Heart left ventricle (tissue), 16 donors: ENCODE data around the gene KCNC3. TPM values are rescaled to one million over a fixed set of nuclear protein-coding genes. Genes with fewer than 3 reads are reported as not detected.

Experiments used
- ATAC-seq, 4 donors: fragments of 200-7000 bp; cut with Tn5 transposase; one replicate each; pipeline ENCODE4 v1.9.1; 2020 to 2022; ENCODE audit warnings: moderate library complexity in 4 of 4, mild to moderate bottlenecking in 3 of 4, moderate number of reproducible peaks in 1 of 4
- DNase-seq, 5 donors: peaks; one replicate each; pipeline ENCODE4 v3.0.0-alpha.2; 2020
- H3K27ac ChIP-seq, 12 donors: fragments of 200-600 bp; sonication (generic) in 4 of 12; one replicate each; pipeline versions ENCODE4 v1.5.0 to v1.8.0; 2016 to 2022; ENCODE audit warnings: mild to moderate bottlenecking in 2 of 12
- H3K27me3 ChIP-seq, 9 donors: fragments of 200-600 bp; sonication (generic) in 2 of 9; one replicate each; pipeline versions ENCODE4 v1.5.1 to v1.8.0; 2016 to 2022; ENCODE audit warnings: mild to moderate bottlenecking in 3 of 9
- H3K36me3 ChIP-seq, 9 donors: fragments of 200-600 bp; sonication (generic) in 2 of 9; one replicate each; pipeline versions ENCODE4 v1.5.0 to v1.8.0; 2018 to 2022; ENCODE audit warnings: mild to moderate bottlenecking in 2 of 9
- H3K4me1 ChIP-seq, 12 donors: fragments of 200-600 bp; sonication (generic) in 4 of 12; one replicate each; pipeline versions ENCODE4 v1.5.0 to v1.8.0; 2016 to 2022; ENCODE audit warnings: mild to moderate bottlenecking in 3 of 12
- H3K4me3 ChIP-seq, 12 donors: fragments of 200-600 bp; sonication (generic) in 4 of 12; one replicate each; pipeline versions ENCODE4 v1.5.0 to v1.8.0; 2017 to 2022; ENCODE audit warnings: mild to moderate bottlenecking in 9 of 12, moderate library complexity in 4 of 12
- H3K9me3 ChIP-seq, 12 donors: fragments of 200-600 bp; sonication (generic) in 4 of 12; one replicate each; pipeline versions ENCODE4 v1.5.0 to v1.8.0; 2016 to 2022; ENCODE audit warnings: mild to moderate bottlenecking in 1 of 12
- POLR2A ChIP-seq, 2 donors: fragments of 450-650 bp; IDR thresholded peaks; one replicate each; pipeline ENCODE4 v1.6.1; 2017; ENCODE audit warnings: antibody characterized with exemption in 2 of 2, mild to moderate bottlenecking in 2 of 2, moderate library complexity in 2 of 2
- WGBS, 4 donors: extraction: QIAGEN DNeasy Blood & Tissue Kit in 2 of 4; methylation state at CpG; one replicate each; pipeline versions ENCODE4 v1.1.5 to v1.1.7; 2013 to 2018; 5-methylcytosine and 5-hydroxymethylcytosine counted together
- intact Hi-C, 10 donors: fragments of 100-400 bp; cut with DNase I; formaldehyde crosslinking; loops; one replicate each; pipeline versions ENCODE4 v1.11.1 to v1.14.2; 2022
- polyA plus RNA-seq, 2 donors: library from polyadenylated mRNA; stranded (reverse); fragments of 200-250 nt; gene quantifications; one replicate each; pipeline ENCODE4 v1.2.3, GENCODE V29; 2013
- total RNA-seq, 9 donors: library from RNA; depleted of rRNA in 2 of 9; stranded (reverse); fragments of >200 nt in 2 of 9; fragmentation: NEBNext Ultra II Directional in 3 of 9; extraction: Animal tissue kit (Norgen Biotek cat#: 25700) in 3 of 9; gene quantifications; one replicate each; pipeline versions ENCODE4 v1.1.0 to v1.2.4, GENCODE V29; 2016 to 2023
- TF ChIP-seq, protein P1 (sequence below), 12 donors: fragments of 200-600 bp; sonication (generic) in 4 of 12; IDR thresholded peaks; one replicate each; pipeline versions ENCODE4 v1.5.0 to v1.8.0; 2018 to 2022; ENCODE audit warnings: antibody characterized with exemption in 12 of 12, mild to moderate bottlenecking in 5 of 12
- donor health status: ischemic (EF 13 %, LVEDD 7.1; RV severe dilation, severe dysfunction).
- donor health status: healthy with polysubstance abuse.
- donor health status: DM: no; HTN: yes; CAD: no.
- donor health status: DM: no; HTN: no; CAD: no.
- donor health status: ischemic (EF 25% LVEDD 6.9; RV normal size, moderate dysfunction).
- donor health status: ischemic (EF 25% LVEDD 5.7; RV mildly dilated, moderate dysfunction).
- donor health status: healthy.
- donor health status: DM: yes; HTN: yes; CAD: no.
- donor health status: ischemic (EF 35%, LVEDD 5.7; RV mildly dilated, moderate dysfunction).
- donor health status: nonischemic (EF 11% LVEDD 7.7; RV severe dilation, severe dysfunction).
- donor health status: DM: yes; HTN: yes; CAD: no.
- donor health status: PGD.
- donor health status: ischemic (EF 29% LVEDD 5.4; RV normal size, mild dysfunction).
- donor health status: nonischemic (EF 23%, LVEDD 6.1; RV moderate dilation, normal function).

KCNC3 gene
- total and polyA plus RNA-seq, 11 donors, result 0.87 to 4.4 (median 2.5) TPM

DNA sequence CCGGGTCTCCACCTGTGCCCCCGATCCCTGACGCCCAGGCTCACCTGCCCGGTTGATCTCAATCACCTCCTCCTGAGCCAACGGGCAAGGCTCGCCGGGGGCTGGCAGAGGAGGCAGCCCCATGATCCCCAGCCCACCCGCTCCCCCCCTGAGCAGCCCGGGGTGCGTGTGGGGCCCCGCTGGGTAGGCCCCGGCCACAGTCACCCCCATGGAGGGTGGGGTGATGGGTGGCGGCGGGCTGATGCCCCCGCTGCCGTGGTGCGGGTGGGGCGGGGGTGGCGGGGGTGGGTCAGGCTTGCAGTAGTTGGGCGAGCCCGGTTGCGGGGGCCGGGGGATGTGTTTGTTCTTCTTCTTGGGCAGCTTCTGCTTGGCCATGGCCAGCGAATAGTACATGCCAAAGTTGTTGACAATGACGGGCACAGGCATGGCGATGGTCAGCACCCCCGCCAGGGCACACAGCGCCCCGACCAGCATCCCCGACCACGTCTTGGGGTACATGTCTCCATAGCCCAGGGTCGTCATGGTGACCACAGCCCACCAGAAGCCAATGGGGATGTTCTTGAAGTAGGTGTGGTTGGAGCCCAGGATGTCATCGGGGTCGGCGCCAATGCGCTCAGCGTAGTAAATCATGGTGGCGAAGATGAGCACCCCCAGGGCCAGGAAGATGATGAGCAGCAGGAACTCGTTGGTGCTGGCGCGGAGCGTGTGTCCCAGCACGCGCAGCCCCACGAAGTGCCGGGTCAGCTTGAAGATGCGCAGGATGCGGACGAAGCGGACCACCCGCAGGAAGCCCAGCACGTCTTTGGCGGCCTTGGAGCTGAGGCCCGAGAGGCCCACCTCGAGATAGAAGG is 6.0 kb downstream of the KCNC3 start:
- no peak overlapping the region for H3K4me3 ChIP-seq
- H3K4me1 ChIP-seq, result peaks cover 0 to 21% (median 6%) of the 10 kb centered on the region in 12 donors
- DNase-seq, result no peak
- no peaks in the 10 kb centered on the region for H3K9me3 ChIP-seq
- ATAC-seq, result no peak
- WGBS, 4 donors, result 93 to 96% (median 94%) methylated on average over 31 to 55 of the region's 55 CpGs
- H3K27me3 ChIP-seq, result peaks cover 2 to 23% (median 12%) of the 10 kb centered on the region in 9 donors
- no peak for TF ChIP-seq POLR2A (IDR thresholded peaks at IDR 0.05)
- TF ChIP-seq, protein P1, sequence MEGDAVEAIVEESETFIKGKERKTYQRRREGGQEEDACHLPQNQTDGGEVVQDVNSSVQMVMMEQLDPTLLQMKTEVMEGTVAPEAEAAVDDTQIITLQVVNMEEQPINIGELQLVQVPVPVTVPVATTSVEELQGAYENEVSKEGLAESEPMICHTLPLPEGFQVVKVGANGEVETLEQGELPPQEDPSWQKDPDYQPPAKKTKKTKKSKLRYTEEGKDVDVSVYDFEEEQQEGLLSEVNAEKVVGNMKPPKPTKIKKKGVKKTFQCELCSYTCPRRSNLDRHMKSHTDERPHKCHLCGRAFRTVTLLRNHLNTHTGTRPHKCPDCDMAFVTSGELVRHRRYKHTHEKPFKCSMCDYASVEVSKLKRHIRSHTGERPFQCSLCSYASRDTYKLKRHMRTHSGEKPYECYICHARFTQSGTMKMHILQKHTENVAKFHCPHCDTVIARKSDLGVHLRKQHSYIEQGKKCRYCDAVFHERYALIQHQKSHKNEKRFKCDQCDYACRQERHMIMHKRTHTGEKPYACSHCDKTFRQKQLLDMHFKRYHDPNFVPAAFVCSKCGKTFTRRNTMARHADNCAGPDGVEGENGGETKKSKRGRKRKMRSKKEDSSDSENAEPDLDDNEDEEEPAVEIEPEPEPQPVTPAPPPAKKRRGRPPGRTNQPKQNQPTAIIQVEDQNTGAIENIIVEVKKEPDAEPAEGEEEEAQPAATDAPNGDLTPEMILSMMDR (IDR thresholded peaks at IDR 0.05), result no peak
- no peaks in the 10 kb centered on the region for H3K36me3 ChIP-seq
- intact Hi-C loops, result loop anchor here in 1 of 10 donors (10.0 kb wide), 1 partner anchor 178 kb away; no protein-coding TSS in a partner anchor
- no peak overlapping the region for H3K27ac ChIP-seq

GRCh38 chr19:50322234-50322633 is 6.9 kb downstream of the KCNC3 start:
- DNase-seq (no peak), ATAC-seq (peak in 1 of 4 donors; percentile 13)
- Histone ChIP-seq H3K4me3 (no peak overlapping the region), H3K4me1 (peaks cover 0 to 14% (median 6%) of the 10 kb centered on the region in 12 donors), H3K36me3 (no peaks in the 10 kb centered on the region), H3K27me3 (peaks cover 0 to 15% (median 10%) of the 10 kb centered on the region in 9 donors), H3K9me3 (no peaks in the 10 kb centered on the region), H3K27ac (no peak overlapping the region)
- intact Hi-C loops, result loop anchor here in 1 of 10 donors (10.0 kb wide), 1 partner anchor 177 kb away; no protein-coding TSS in a partner anchor
- TF ChIP-seq, protein P1 (IDR thresholded peaks at IDR 0.05), result no peak
- TF ChIP-seq POLR2A (IDR thresholded peaks at IDR 0.05), result no peak
- WGBS, 4 donors, result 75 to 84% (median 77%) methylated on average over 12 of the region's 12 CpGs

DNA sequence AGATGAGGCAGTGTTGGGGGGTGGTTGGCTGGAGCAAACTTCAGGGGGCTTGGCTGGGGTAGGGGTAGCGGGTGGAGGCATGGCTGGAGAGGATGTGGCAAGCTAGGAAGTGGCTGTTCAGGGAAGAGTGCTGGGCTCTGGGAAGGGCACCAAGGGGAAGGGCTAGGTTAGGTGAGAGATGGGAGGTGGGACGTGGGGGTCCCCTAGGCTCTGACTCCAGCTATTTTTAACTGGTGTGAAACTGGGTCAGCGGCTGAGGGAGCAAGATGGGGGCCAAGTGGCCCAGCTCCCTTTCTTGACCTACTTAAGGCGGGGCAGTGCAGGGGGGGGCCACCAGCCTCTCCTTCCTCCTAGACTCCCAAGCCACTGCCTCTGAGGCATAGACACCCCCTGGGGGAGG is 7.3 kb downstream of the KCNC3 start:
- peaks cover 0 to 11% (median 7%) of the 10 kb centered on the region in 9 donors for H3K27me3 ChIP-seq
- peaks cover 0 to 13% (median 6%) of the 10 kb centered on the region in 12 donors for H3K4me1 ChIP-seq
- ATAC-seq (no peak), DNase-seq (no peak)
- H3K27ac ChIP-seq, result no peak overlapping the region
- no peaks in the 10 kb centered on the region for H3K36me3 ChIP-seq
- WGBS, 4 donors, result 77 to 87% (median 85%) methylated on average over 4 of the region's 4 CpGs
- no peak overlapping the region for H3K4me3 ChIP-seq
- intact Hi-C loops, result loop anchor here in 1 of 10 donors (10.0 kb wide), 1 partner anchor 177 kb away; no protein-coding TSS in a partner anchor
- TF ChIP-seq POLR2A (IDR thresholded peaks at IDR 0.05), result no peak
- TF ChIP-seq, protein P1 (IDR thresholded peaks at IDR 0.05), result no peak
- H3K9me3 ChIP-seq, result no peaks in the 10 kb centered on the region

DNA sequence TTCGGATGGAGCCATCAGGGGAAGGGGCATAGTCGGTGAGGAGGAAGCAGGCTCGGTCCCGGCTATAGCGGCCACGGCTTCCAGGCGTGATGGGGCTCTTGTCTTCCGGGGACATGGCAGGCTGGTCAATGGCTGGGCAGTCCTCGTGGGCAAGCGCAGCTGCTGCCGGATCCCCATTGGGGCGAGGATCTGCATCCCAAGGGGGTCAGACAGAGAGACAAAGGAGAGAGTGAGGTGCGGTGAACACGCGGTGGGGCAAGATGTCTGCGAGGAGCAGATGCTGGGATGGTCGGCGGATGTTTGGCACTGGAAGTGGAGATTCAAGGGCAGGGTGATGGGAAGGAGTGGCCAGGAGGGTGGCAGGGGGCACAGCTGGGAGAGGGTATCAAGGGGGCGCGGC is 8.6 kb downstream of the KCNC3 start:
- peaks cover 0 to 5% (median 0%) of the 10 kb centered on the region in 12 donors for H3K4me1 ChIP-seq
- intact Hi-C loops, result loop anchor here in 1 of 10 donors (10.0 kb wide), 1 partner anchor 176 kb away; no protein-coding TSS in a partner anchor

More for the DNA sequence above, 8.6 kb downstream of the KCNC3 start:
- 87 to 88% (median 87%) methylated on average over 20 of the region's 20 CpGs for WGBS, 4 donors
- H3K27ac ChIP-seq, result no peak overlapping the region
- H3K27me3 ChIP-seq, result peaks cover 0 to 18% (median 7%) of the 10 kb centered on the region in 9 donors
- H3K4me3 ChIP-seq, result no peak overlapping the region
- TF ChIP-seq POLR2A (IDR thresholded peaks at IDR 0.05), result no peak
- TF ChIP-seq, protein P1 (IDR thresholded peaks at IDR 0.05), result no peak
- no peaks in the 10 kb centered on the region for H3K9me3 ChIP-seq
- DNase-seq (no peak), ATAC-seq (no peak)
- no peaks in the 10 kb centered on the region for H3K36me3 ChIP-seq
